GM11168 (cell line): Measurements from ENCODE around the gene DLG5.

ENCODE experiments used
- in situ Hi-C: fragments of 300-500 bp; cut with MboI; formaldehyde crosslinking; loops from one replicate; pipeline ENCODE4 v1.12.0; 2022; ENCODE audit warnings: low sequenced_read_pairs; ENCODE audit not compliant: unreplicated experiment

The DLG5 gene, protein sequence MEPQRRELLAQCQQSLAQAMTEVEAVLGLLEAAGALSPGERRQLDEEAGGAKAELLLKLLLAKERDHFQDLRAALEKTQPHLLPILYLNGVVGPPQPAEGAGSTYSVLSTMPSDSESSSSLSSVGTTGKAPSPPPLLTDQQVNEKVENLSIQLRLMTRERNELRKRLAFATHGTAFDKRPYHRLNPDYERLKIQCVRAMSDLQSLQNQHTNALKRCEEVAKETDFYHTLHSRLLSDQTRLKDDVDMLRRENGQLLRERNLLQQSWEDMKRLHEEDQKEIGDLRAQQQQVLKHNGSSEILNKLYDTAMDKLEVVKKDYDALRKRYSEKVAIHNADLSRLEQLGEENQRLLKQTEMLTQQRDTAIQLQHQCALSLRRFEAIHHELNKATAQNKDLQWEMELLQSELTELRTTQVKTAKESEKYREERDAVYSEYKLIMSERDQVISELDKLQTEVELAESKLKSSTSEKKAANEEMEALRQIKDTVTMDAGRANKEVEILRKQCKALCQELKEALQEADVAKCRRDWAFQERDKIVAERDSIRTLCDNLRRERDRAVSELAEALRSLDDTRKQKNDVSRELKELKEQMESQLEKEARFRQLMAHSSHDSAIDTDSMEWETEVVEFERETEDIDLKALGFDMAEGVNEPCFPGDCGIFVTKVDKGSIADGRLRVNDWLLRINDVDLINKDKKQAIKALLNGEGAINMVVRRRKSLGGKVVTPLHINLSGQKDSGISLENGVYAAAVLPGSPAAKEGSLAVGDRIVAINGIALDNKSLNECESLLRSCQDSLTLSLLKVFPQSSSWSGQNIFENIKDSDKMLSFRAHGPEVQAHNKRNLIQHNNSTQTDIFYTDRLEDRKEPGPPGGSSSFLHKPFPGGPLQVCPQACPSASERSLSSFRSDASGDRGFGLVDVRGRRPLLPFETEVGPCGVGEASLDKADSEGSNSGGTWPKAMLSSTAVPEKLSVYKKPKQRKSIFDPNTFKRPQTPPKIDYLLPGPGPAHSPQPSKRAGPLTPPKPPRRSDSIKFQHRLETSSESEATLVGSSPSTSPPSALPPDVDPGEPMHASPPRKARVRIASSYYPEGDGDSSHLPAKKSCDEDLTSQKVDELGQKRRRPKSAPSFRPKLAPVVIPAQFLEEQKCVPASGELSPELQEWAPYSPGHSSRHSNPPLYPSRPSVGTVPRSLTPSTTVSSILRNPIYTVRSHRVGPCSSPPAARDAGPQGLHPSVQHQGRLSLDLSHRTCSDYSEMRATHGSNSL (N-terminal part only)

DNA sequence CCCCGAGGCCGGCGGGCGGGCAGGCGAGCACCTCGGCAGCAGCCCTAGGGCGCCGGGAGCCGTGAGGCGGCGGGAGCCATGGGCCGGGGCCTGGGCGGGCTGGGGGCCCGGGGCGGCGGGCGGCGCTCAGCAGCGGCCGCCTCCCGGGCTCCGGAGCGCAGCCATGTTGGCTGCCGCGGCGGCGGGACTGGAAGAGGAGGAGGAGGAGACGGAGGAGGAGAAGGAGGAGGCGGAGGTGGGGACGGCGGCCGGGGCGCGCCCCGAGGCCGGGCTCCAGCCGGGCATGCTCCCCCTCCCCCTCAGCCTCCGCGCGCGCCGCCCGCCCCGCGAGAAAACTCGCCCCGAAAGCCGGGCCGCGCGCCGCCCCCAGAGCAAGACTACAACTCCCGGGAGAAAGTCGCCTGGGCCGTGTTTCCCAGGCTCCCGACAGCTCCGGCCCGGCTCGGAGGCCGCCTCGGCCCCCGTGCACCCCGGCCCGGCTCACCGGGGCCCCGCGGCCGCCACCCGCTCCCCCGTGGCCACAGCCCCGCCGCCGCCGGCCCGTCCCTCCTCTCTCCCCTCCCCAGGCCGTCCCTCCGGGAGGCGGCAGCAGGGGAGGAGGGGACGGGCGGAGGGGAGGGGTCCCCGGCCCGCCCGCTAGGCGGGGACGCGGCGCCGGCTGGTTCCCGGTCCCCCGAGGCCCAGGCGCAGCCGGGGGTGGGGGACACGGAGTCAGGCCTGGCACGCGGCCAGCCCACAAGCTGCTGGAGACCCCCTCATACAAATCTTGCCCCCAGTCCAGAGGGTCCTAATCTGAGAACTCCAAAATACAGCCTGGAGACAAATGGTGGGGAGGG, at the start of gene DLG5:
TSS of gene DLG5 (minus strand) at position 190 of the 836 bp plus-strand sequence. CDS start 235 bp downstream, outside the sequence.
- in situ Hi-C loops: no loop called here

DNA sequence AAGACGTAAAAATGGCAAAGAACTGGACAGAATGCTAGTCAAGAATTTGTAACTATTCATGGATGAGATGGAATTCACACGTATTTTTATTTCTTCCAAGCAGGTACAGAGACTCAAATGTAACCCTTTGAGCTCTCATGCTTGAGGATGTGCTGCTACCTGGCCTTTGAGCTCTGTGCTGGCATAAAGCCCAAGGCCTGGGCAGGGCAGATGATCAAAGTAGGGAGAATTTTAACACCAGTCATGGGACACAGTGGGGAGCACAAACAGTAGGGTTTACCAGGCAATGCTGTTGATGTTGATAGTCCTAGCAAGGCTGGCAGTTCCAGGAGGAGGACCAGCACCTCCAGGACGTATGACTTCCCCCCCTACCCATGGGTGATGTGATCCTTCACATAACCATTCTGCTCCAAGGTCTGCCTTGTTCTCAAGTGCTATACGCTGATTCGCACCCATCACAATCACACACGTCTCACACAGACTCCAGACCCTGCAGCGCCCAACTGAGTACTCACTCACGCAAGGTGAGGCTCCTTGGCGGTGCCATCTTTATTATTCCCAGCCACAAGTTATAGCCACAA, 48.6 kb upstream of the DLG5 start:
- in situ Hi-C loops: no loop called here

DNA sequence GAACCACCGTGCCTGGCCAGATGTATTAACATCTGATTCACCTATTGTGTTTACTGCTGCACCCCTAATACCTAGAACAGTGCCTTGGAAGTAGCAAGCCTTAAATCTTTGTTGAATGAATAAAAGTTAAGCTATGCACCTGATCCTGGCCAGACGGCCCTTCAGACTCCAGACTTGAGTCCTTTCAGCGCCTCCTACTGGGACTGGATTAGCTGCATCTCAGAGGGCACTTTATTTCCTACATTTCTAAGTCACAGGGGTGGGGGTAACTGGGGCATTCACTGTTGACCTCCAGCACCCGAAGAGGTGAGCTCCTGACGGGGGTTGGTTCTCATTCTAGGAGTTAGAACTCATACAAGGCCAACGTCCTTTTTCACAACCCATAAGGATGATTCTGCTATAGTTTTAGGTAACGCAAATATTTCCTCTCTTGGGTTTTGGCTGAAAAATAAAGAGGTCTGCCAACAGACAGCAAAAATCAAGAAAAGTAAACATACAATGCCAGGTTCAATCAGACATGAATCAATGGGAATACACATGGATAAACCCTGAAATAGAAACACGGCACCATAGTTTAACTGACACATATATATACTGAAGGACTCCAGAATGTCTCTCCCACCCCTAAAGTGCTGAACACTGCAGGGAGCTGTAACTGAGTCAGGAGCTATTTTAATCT, 48.0 kb upstream of the DLG5 start:
- in situ Hi-C loops: no loop called here

DNA sequence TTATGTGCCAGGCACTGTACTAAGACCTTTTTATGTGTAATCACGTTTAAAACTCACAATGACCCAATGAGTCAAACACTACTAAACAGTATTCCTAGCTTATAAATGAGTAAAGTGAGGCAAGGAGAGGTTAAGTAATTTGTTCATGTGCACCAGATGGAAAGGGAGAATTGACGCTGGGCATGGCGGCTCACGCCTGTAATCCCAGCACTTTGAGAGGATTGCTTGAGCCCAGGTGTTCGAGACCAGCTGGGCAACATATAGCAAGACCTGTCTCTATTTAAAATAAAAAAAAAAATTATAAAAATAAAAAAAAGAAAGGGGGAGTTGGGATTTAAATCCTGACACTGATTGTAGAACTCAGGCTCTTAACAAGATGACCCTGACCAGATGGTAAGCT, 46.7 kb upstream of the DLG5 start:
- in situ Hi-C loops: no loop called here

DNA sequence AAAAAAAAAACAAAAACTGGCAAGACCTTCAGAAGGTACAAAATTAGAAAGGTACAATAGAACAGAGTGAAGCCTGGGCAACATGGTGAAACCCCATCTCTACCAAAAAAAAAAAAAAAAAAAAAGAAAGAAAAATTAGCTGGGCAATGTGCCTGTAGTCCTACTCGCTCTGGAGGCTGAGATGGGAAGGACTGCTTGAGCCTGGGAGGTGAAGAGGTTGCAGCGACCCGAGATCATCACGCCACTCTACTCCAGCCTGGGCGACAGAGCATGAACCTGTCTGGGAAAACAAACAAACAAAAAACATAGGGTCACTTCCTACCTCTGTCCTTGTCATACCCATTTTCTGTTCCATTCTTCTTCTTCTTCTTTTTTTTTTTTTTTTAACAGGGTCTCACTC, 45.6 kb upstream of the DLG5 start:
- in situ Hi-C loops: no loop called here

DNA sequence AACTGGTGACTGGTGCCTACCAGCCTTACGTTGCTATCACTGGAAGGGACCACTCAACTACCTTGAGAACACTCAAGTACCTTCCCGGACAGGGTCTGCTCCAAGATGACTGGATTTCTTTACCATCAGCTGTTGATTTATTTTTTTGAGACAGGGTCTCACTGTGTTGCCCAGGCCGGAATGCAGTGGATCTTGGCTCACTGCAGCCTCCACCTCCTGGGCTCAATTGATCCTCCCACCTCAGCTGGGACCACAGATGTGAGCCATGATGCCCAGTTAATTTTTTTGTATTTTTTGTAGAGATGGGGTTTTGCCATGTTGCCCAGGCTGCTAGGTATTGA, 45.2 kb upstream of the DLG5 start:
- in situ Hi-C loops: no loop called here

DNA sequence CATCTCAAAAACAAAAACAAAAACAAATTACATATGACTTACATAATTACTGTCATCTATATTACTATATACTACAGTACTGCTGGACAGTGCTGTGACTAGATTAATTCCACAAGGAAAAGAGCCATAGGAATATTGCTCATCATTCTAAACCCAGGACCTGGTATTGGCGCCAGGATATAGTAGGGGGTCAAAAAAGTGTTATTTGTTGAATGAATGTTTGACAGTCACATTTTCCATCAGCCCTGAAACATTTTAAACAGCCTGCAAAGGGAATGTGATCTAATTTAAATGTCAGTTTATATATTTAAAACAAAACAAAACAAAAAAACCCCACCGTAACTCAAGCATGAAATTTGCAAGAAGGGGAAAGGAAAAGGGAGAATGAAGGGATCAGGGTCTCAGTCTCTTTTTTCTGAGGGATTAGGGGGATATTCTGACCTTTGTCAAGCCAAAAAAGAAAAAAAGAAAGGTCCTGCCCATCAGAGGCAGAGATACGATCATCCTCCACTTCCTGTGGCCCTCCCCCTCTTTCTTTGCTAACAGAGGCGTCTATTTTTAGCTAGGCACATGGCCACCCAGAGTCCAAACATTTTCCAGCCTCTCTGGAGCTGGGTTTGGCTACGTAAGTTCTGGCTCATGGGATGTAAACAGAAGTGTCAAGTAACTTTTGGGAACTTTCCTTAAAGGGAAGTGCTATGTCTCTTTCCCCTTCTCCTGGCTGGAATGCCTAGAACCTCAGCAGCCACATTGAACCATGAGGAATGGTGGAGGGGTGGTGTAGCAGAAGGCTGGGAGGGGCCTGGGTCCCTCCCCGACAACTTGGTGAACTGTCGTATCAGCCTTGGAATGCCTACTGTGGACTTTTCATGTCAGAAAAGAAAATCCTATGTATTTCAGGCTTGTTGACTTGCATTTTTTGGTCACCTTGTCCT, 44.6 kb upstream of the DLG5 start:
- in situ Hi-C loops: no loop called here

DNA sequence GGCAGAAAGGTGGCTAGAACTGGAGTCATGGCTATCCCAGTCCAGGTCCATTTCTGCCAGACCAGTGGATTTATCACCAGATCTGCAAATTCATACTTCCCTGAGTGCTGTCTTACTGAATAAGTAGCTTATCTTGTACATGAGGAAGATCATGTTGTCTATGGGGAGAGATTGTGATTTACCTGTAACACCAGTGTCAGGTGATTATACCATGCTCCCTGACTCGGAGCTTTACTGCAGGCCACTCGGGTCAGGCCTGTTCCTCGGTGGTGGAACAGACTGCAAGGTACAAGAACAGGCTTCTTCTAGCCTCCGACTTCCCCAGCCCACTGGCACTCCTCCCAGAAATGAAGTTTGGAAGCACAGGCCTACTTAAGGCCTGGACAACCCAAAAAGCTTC, 42.6 kb upstream of the DLG5 start:
- in situ Hi-C loops: no loop called here

DNA sequence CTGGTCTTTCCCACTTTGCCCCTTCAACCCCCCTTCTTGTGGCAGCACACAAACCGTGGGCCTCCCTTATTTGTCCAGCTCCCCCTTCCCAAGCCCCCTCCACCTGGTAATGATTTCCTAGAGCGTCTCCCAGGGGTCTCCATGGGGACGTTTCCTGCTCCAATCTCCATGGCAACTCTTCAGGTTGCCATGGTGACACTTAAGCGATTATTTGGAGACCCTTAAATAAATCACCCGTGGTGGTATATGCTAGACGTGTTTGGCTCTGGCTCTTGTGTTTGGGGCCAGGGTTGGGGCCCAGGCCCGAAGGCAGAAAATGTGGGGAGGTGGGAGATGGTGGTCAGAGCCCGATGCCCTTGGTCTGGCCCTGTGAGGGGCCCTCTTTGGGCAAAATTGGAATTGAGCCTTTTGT, 41.1 kb upstream of the DLG5 start:
- in situ Hi-C loops: no loop called here

DNA sequence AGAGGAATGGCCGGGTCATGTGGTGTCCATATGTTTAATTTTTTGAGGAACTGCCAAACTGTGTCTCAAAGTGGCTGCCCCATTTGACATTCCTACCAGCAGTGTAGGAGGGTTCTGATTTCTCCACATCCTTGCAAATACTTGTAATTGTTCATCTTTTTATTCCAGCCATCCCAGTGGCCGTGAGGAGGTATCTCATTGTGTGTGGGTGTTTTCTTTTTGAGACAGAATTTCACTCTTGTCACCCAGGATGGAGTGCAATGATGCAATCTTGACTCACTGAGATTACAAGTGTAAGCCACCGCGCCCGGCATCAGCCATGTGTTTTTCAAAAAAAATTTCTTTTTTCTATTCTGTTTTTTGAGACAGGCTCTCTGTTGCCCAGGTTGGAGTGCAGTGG, 38.7 kb upstream of the DLG5 start:
- in situ Hi-C loops: no loop called here

DNA sequence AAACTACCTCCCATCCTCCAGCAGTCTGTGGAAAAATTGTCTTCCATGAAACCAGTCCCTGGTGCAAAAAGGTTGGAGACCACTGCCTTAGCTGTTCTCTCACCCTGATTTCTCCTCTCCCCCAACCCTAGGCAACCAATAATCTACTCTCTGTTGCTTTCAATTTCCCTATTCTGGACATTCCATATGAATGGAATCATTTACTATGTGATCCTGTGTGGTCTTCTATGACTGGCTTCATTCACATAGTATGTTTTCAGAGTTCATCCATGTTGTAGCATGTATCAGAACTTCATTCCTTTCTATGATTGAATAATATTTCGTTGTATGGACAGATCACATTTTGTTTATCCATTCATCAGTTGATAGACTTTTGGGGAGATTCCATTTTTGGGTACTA, 38.3 kb upstream of the DLG5 start:
- in situ Hi-C loops: no loop called here

DNA sequence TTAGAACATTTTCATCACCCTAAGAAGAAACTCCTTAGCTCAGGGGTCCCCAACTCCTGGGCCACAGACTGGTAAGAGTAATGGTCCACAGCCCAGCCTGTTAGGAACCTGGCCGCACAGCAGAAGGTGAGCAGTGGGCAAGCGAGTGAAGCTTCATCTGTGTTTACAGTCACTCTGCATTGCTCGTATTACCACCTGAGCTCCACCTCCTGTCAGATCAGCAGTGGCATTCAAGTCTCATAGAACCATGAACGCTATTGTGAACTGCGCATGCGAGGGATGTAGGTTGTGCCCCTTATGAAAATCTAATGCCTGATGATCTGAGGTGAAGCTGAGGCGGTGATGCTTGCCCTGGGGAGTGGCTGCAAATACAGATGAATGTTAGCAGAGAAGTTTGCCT, 37.3 kb upstream of the DLG5 start:
- in situ Hi-C loops: no loop called here

DNA sequence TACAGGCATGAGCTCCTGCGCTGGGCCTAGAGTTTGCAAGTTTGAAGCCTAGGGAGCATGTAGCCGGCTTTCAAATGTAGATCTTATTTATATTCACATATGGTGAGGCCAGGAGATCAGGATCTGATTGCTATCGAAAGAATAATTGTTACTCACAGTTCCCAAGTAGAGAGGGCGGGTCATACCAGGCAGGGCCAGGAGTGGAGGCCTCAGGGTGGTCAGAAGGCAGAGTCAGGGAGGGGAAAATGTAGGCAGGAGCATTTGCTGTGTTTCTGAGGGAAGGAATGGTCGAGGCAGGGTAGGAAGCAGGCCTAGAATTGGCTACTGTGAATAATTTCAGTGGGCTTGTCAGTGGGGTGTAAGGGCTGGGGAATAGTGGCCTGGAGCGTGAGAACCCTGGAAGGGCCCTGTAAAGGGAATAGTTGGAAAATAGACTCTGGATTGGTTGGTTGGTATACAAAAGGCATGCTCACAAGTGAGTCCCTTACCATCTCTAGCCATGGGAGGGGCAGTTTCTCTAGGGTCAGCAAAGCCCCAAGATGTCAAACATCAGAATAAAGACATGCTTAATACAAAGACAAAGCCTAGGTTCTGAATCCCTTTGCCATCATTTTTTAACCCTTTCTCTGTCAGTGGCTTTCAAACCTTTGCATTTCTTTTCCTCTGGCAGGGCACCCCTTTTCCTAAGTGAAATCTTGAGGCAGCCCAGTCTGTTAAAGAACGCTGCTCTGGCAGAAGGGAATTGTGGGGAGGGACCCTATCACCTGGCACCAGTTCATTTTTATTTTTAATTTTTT, 36.0 kb upstream of the DLG5 start:
- in situ Hi-C loops: no loop called here

DNA sequence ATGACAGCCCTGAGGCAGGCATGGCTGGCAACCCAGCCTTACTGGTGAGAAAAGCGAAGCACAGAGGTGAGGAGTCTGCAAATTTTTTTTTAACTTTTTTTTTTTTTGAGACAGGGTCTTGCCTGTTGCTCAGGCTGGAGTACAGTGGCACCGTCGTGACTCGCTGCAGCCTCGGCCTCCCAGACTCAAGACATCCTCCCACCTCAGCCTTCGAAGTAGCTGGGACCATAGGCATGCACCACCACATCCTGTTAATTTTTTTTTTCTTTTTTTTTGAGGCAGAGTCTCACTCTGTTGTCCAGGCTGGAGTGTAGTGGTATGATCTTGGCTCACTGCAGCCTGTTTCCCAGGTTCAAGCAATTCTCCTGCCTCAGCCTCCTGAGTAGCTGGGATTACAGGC, 35.1 kb upstream of the DLG5 start:
- in situ Hi-C loops: no loop called here

DNA sequence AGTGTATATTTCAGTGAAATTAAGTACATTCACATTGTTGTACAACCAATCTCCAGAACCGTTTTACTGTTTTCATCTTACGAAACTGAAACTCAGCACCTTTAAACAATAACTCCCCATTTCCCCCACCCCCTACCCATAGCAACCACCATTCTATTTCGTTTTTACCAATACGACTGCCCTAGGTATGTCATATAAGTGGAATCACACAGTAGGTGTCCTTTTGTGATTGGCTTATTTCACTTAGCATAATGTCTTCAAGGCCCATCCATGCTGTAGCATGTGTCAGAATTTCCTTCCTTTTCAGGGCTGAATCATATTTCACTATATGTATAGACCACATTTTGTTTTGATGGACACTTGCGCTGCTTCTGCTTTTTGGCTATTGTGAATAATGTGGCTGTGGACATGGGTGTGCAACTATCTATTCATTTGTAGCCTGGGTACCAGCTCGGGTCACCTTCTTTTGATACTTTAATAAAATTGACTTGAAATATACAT, 34.3 kb upstream of the DLG5 start:
- in situ Hi-C loops: no loop called here

DNA sequence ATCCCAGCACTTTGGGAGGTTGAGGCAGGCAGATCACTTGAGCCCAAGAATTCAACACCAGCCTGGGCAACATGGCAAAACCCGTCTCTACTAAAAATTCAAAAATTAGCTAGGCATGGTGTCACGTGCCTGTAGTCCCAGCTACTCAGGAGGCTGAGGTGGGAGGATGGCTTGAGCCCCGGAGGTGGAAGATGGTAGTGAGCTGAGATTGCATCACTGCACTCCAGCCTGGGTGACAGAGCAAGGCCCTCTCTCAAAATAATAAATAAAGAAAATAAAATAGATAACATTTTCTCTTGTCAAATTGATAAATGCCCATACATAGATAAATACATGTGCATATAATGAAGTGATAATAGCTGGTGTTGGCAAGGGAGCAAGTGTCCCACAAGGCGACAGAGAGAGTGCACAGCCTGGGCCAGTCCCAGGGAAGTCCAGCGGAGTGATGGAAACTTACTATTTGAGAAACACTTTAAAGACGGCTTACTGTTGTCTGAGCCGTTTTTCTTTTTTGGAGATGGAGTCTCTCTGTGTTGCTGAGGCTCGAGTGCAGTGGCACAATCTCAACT, 33.4 kb upstream of the DLG5 start:
- in situ Hi-C loops: no loop called here

DNA sequence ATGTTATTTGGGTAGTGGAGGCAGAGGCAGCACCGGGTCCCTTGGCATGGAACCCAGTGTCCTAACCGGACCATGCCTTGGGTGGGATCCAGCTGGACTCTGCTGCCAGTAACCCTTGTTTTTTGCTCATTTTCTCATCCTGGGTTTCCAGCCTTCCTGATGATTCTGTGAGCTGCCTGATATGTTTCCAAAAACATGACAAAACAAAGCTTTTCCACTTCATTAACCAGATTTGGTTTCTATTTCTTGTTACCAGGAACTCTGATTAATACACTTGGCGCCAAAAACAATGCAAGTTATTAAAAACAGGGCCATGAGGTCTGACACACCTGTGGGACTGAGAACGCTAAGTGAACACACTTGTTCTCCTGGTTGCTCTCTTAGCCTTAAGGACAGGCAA, 32.8 kb upstream of the DLG5 start:
- in situ Hi-C loops: no loop called here
